ENCODE measurements around the gene PHOX2B.
"Not testable (repeated sequence)": the region's sequence is repeated elsewhere in the genome, so short reads cannot be mapped to it uniquely, and the experiment has no call there.

Gene PHOX2B

DNA sequence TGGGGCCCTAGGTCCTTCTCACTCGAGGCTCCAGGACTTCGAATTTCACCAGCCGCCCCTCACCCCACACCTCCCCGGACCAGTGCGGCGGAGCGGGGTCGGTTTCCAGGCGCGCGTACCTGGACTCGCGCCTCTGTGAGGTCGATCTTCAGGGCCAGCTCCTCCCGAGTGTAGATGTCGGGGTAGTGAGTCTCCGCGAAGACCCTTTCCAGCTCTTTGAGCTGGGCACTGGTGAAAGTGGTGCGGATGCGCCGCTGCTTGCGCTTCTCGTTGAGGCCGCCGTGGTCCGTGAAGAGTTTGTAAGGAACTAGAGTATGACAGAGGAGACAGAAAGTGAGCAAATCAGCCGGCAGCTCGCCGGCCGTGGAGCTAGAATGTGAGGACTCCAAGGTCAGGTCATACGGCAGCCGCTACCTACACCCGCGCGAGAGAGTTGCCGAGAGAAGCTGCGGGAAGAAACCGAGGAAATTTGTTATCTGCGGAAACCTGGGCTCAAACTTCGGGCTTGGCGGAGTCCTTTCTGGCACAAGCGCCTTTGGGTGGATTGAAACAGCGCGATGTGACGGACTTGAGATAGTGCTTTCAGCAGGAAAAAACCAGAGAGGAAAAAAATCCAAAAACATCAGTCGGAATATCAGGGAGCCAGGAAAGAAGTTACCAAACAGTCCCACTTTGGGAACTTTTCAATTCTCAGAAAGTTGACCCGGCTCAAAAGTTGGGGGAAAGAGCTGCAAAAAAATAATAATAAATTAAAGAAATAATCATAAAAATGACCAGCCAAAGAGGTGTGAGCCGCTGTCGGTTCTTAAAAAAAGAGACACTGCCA is 1.1 kb downstream of the PHOX2B start:
- no peak for DNase-seq

DNA sequence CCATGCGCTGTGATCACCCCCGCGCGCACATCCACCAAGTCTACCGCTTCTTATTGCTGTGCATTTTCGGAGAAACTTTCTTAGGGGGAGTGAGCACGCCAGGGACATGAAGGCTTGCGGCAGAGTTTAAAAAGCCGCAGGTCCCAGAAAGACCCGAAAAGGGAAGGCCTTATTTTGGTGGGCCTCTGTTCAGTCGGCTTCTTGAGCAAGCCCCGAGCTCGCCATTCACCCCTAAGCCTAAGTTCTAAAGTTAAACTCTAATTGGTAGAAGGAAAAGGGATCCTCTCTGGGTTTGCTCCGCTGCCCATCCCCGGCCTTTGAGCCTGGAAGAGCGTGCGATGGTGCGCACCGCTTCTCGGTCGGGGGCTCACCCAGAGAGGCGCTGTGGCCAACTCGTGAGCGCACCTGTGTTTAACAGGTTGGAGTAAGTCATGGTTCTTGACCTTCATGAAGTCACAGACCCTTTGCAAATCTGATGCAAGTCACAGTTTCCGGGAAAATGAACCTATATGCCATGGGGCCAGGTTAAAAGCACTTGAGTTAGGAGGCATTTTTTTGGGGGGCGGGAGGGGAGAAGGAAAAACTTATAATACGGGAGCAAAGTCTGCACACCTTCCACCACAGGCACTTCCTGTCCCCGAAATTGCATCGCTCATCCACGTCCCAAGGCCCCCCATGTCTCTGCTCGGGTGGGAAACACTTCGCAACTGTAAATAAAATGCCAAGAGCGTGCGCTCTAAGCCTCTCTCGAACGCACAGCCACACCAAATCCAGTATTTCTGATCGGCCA is 1.9 kb downstream of the PHOX2B start:
- no peak for DNase-seq

GRCh38 chr4:41746025-41746439 is 2.5 kb downstream of the PHOX2B start:
- no peak for DNase-seq

DNA sequence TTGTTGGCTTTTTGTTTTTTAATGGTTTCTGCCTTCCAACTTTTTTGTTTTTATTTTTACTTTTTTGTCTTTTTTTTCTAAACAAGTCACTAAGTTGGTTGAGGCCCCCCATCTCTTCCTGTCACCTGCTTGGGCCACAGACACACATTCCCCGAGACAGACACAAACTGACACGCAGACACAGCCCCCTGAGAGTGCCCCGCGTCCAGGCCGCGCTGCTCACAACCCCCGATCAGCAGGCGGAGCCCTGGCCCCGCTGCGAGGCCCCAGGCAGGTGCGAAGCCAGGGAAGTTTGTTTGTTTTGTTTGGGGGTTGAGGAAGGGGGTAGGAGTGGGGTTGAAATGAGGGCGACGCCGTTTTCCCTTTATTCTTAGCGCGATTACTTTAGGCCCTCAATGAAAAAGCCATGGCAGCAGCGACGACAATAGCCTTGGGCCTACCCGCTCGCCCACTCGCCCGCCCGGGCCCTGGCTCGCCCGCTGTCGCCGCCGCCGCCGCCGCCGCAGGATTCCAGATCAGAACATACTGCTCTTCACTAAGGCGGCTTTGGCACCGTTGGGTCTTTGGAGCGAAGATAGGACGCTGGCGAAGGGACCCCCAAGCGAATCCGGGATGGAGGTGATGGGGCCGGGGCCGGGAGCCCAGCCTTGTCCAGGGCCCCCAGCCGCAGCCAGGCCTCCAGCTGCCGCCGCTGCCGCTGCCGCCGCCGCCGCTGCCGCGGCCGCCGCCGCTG is 3.1 kb downstream of the PHOX2B start:
- DNase-seq, result no peak

DNA sequence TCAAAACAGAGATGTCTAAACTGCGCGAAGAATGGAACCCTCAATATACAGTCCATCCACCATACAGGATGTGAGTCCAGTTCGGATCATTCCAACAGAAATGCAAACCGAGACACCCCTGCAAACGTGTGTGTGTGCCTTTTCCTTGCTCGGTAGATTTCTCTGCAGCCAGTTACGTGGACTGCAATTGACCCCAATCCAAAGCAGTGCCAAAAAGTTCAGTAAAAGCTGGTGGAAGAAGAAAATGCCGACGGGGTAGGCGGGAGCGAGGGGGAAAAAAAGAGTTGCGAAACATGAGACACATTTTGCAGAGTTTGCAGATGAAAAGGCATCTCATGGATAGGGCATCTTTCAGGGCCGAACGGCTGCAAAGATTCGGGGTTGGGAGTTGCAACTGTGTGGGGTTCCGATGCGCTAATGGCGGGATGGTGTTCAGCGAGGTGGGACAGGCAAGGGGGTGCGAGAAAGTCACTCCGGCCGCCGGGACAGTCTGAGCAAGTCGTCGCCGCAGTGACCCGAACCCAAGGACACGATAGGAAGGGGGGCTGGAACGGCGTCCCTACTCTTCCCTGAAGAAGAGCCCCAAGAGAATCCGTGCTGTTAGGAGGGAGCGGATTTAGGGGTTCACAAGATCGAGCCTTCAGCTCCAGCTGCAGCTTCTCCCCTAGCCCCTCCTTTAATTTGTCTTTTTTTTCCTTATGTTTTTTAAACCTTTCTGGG is 3.8 kb downstream of the PHOX2B start:
- DNase-seq, result no peak

- no peak for DNase-seq
Measured at GRCh38 chr4:41741354-41741753, 7.2 kb downstream of the PHOX2B start.

DNA sequence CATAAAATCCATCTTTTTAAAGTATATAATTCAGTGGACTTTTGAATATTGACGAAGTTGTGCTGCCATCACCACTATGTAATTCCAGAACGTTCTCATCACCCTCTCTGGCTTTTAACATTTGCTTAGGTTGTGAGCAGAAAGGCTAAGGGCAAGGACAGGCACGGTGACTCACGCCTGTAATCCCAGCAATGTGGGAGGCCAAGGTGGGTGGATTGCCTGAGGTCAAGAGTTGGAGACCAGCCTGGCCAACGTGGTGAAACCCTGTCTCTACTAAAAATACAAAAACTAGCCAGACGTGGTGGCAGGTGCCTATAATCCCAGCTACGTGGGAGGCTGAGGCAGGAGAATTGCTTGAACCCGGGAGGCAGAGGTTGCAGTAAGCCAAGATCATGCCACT is 11.0 kb downstream of the PHOX2B start:
- DNase-seq, result not testable (repeated sequence)

- no peak for DNase-seq
Measured at GRCh38 chr4:41734371-41734770, 14.2 kb downstream of the PHOX2B start.

GRCh38 chr4:41731569-41732126 is 16.9 kb downstream of the PHOX2B start:
- DNase-seq, result no peak

- DNase-seq, result no peak
Measured at GRCh38 chr4:41728573-41728913, 20.0 kb downstream of the PHOX2B start.

- no peak for DNase-seq
Measured at GRCh38 chr4:41727861-41728572, 20.5 kb downstream of the PHOX2B start.

DNA sequence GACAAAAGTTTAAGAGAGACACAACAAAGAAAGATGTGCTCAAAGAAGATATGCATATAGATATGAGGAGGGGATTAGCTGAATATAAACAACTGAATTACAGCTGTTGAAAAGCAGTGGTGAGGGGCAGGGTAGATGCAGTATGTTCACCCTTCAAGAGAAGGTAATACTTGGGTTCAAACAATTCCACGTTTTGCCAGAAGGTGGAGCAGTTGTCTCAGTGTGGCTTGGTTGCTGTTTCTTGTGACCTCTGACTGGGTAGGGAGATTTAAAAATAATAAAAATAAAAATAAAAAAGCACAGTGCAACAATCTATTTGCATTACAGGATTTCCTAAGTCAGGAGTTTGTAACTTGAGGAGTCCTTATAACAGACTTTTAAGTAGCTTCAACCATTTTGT is 23.3 kb downstream of the PHOX2B start:
- DNase-seq, result no peak

DNA sequence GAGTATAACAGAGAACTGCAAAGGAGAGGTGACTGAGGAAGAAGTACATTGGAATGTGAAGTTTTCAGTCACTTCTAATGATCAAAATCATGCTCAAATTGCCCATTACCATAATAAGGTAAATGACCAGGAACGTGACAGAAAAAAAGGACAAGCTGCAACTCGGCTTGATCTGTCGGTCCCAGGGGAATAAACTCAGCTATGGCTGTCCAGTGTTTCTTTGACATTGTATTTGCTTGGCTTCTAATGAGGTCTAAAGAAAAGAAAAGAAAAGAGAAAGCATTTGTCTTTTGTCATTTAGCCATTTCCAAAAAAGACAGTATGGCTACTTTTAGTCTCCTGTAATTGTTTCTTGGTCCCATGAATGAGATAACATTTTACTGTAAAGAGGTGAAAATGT is 25.2 kb downstream of the PHOX2B start:
- no peak for DNase-seq

DNA sequence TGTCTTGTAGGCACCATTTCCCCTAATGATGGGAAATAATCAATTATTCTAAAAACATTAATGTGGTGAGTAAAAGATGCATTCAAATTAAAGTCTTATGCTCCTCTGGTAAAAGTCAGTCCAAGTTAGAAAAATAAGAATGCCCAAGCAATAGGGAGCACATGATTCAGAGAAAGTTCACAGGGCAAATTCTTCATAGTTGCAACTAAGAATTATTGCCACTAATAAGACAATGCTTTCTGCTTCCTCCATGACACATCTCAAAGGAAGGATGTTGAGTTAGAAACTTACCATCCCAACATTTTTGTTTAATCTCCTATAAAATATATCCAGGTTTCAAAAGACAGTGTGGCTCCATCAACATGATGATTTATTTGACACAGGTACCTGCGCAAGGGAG is 26.3 kb downstream of the PHOX2B start:
- no peak for DNase-seq

GRCh38 chr4:41719417-41719816 is 29.1 kb downstream of the PHOX2B start:
- DNase-seq, result no peak

- no peak for DNase-seq
Measured at GRCh38 chr4:41718907-41719306, 29.6 kb downstream of the PHOX2B start.

GRCh38 chr4:41715155-41715554 is 33.4 kb downstream of the PHOX2B start:
- DNase-seq, result no peak

- no peak for DNase-seq
Measured at GRCh38 chr4:41714364-41715000, 34.0 kb downstream of the PHOX2B start.

GRCh38 chr4:41713768-41714167 is 34.8 kb downstream of the PHOX2B start:
- DNase-seq, result no peak

DNA sequence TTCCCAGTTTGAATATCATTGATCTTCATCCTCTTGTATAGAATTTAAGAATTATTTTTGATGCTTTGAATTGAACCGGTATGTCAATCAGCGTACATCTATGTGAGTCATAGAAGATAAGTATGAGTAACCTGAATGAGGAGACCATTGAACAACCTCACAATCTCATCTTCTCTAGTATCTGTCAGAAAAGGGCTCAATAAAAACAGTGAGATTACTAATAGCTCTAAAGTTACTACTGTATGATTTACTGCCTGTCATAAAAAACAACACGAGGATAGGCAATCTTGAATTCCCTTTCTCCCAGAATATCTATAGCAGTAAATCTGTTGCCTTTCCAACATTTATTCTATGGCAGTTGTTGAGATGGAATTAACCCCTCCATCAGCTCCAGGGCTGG is 36.1 kb downstream of the PHOX2B start:
- DNase-seq, result no peak

GRCh38 chr4:41711654-41712053 is 36.9 kb downstream of the PHOX2B start:
- not testable (repeated sequence) for DNase-seq
